NCI-H82 (cell line): ENCODE data around the gene MYOZ3.

Experiments used
- DNase-seq: peaks from one replicate; lab custom pipeline; 2025; lab: John Stamatoyannopoulos, UW

Gene MYOZ3

GRCh38 chr5:150703762-150704161 lies 42.7 kb downstream of the MYOZ3 start:
- DNase-seq = no peak

- no peak for DNase-seq
Measured at GRCh38 chr5:150706776-150707390, 45.8 kb downstream of the MYOZ3 start.

DNA sequence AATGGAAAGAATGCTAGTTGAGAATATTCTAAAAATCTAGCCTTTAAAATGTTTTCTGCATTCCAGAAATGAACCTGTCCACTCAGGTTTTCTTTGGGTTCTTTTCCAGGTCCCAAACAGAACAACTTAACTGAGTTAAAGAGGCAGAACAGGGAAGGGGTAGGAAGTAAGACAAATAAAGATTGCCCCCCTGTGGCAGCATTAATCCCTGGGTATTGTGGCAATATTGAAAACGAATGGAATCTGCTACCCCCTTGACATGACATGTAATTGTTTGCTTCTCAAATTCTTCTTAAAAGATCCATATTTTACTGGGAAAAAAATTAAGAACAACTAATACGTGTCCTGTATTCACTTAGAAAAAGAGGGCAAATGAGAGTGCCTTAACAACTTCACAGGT lies 49.1 kb downstream of the MYOZ3 start:
- DNase-seq = peak; percentile 5

DNA sequence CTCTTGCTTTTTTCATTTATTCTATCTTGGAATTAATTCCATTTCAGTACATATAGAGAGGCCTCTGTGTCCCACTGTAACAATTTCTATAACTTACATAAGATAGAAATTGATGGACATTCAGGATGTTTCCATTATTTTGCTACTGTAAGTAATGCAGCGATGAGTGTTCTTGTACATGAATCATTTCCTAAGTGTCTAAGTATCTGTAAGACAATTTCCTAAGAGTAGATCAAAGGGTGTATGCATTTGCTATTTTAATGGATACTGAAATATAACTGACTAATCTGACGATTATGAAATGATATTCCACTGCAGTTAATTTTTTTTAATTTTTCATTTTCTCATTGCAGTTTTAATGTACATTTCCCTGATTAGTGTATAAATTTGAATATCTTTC lies 62.8 kb downstream of the MYOZ3 start:
- DNase-seq = no peak
